PC-3 (cell line): ENCODE data around the gene PIK3IP1.

Experiments
- CTCF ChIP-seq: fragments of 300-600 bp; sonication (generic); conservative IDR thresholded peaks from 2 replicates; pipeline ENCODE4 v1.5.1; 2017; ENCODE audit warnings: antibody characterized with exemption, low read depth, mild to moderate bottlenecking, low read length
- EZH2 ChIP-seq: fragments of 300-600 bp; sonication (generic); IDR thresholded peaks from one replicate; pipeline ENCODE4 v1.6.1; 2017; ENCODE audit warnings: antibody characterized with exemption, mild to moderate bottlenecking, low read length; ENCODE audit not compliant: unreplicated experiment
- EZH2phosphoT487 ChIP-seq: fragments of 300-600 bp; sonication (generic); IDR thresholded peaks from 2 replicates; pipeline ENCODE4 v1.6.1; 2018; ENCODE audit warnings: mild to moderate bottlenecking, antibody characterized with exemption, low read length, borderline replicate concordance

GRCh38 chr22:31284281-31285155, 7.8 kb downstream of the PIK3IP1 start:
- no peak for TF ChIP-seq EZH2
- TF ChIP-seq CTCF, result no peak
- TF ChIP-seq EZH2phosphoT487, result no peak
